SK-N-SH (cell line): ENCODE measurements around the gene HSD17B4. TPM values are rescaled to one million over a fixed set of nuclear protein-coding genes. Genes with fewer than 3 reads are reported as not detected.

Experiments
- CTCF ChIA-PET: fragments of 300-600, 350-600 bp; formaldehyde crosslinking; extraction: SDS; loops from one replicate; lab custom pipeline; 2021; lab: Yijun Ruan, JAX
- POLR2A ChIA-PET: fragments of 350-600 bp; sonication (Branson Sonifier 250); formaldehyde crosslinking; extraction: SDS; loops from one replicate; lab custom pipeline; 2020; ENCODE audit warnings: antibody characterized with exemption, inconsistent platforms; lab: Yijun Ruan, JAX
- DNase-seq: peaks from one replicate; pipeline ENCODE4 v3.0.0; 2012
- H2AFZ ChIP-seq: fragments of 200-600 bp; sonication (generic); 2 replicates; pipeline ENCODE4 v1.8.1; 2016; ENCODE audit warnings: antibody characterized with exemption, mild to moderate bottlenecking, low read depth
- H3F3A ChIP-seq: fragments of 200-600 bp; sonication (generic); replicated peaks from 2 replicates; pipeline ENCODE3; 2016; ENCODE audit warnings: antibody characterized with exemption, mild to moderate bottlenecking; ENCODE audit not compliant: insufficient read depth
- H3K27ac ChIP-seq, 2 experiments: fragments of 200-500 bp in 1 of 2; fragments of 200-600 bp in 1 of 2; sonication (Bioruptor generic) in 1 of 2; sonication (generic), shearing (Covaris generic) in 1 of 2; 2 replicates each; pipeline versions ENCODE4 v1.5.1 to v1.6.1; 2014 to 2016; ENCODE audit warnings: low read depth in 2 of 2, inconsistent platforms in 1 of 2, low read length in 1 of 2, mild to moderate bottlenecking in 1 of 2, mixed read lengths in 1 of 2
- H3K27me3 ChIP-seq: fragments of 200-600 bp; sonication (generic), shearing (Covaris generic); 2 replicates; pipeline ENCODE4 v1.6.1; 2016; ENCODE audit warnings: mixed run types; ENCODE audit not compliant: insufficient read depth
- H3K36me3 ChIP-seq, 2 experiments: fragments of 200-500 bp in 1 of 2; fragments of 200-600 bp in 1 of 2; sonication (Bioruptor generic) in 1 of 2; sonication (generic) in 1 of 2; replicated peaks in 1 of 2; 2 replicates each; pipeline versions ENCODE3 to v1.5.1; 2014 to 2016; ENCODE audit warnings: low read length in 1 of 2, mild to moderate bottlenecking in 1 of 2; ENCODE audit not compliant: insufficient read depth in 2 of 2, control insufficient read depth in 1 of 2
- H3K4me1 ChIP-seq, 2 experiments: fragments of 200-500 bp in 1 of 2; fragments of 200-600 bp in 1 of 2; sonication (Bioruptor generic) in 1 of 2; sonication (generic), shearing (Covaris generic) in 1 of 2; 2 replicates each; pipeline versions ENCODE4 v1.5.1 to v1.6.1; 2014 to 2016; ENCODE audit warnings: low read depth in 1 of 2, low read length in 1 of 2, mixed run types in 1 of 2; ENCODE audit not compliant: insufficient read depth in 2 of 2, control insufficient read depth in 1 of 2
- H3K4me2 ChIP-seq: fragments of 200-600 bp; sonication (generic), shearing (Covaris generic); 2 replicates; pipeline ENCODE4 v1.6.1; 2017; ENCODE audit warnings: mixed run types
- H3K4me3 ChIP-seq, 2 experiments: fragments of 200-500 bp in 1 of 2; fragments of 200-600 bp in 1 of 2; sonication (Bioruptor generic) in 1 of 2; sonication (generic), shearing (Covaris generic) in 1 of 2; 2 replicates each; pipeline versions ENCODE4 v1.5.1 to v1.8.1; 2014 to 2016; ENCODE audit warnings: low read depth in 2 of 2, inconsistent platforms in 1 of 2, low read length in 1 of 2, mild to moderate bottlenecking in 1 of 2, mixed read lengths in 1 of 2, moderate library complexity in 1 of 2
- H3K79me2 ChIP-seq: fragments of 200-600 bp; sonication (generic); 2 replicates; pipeline ENCODE4 v1.8.1; 2017; ENCODE audit warnings: mild to moderate bottlenecking; ENCODE audit not compliant: insufficient read depth
- H3K9ac ChIP-seq: fragments of 200-600 bp; sonication (generic); 2 replicates; pipeline ENCODE4 v1.6.1; 2017; ENCODE audit warnings: mixed run types
- H3K9me2 ChIP-seq: fragments of 200-600 bp; sonication (generic); 2 replicates; pipeline ENCODE4 v1.6.1; 2017; ENCODE audit warnings: mixed run types
- H3K9me3 ChIP-seq: fragments of 200-600 bp; sonication (generic); 2 replicates; pipeline ENCODE4 v1.6.1; 2017; ENCODE audit warnings: mixed run types, mild to moderate bottlenecking, moderate library complexity
- H4K20me1 ChIP-seq: fragments of 200-600 bp; sonication (generic); 2 replicates; pipeline ENCODE4 v1.6.1; 2017; ENCODE audit warnings: mild to moderate bottlenecking, mixed run types; ENCODE audit not compliant: insufficient read depth
- CHD2 ChIP-seq: fragments of 150-350 bp; IDR thresholded peaks from 2 replicates; pipeline ENCODE4 v1.6.1; 2018; ENCODE audit warnings: low read length; ENCODE audit not compliant: partially characterized antibody
- CTCF ChIP-seq: fragments of 200-600 bp; sonication (generic); IDR thresholded peaks from 2 replicates; pipeline ENCODE4 v1.6.1; 2017; ENCODE audit warnings: antibody characterized with exemption, mild to moderate bottlenecking, moderate library complexity
- EP300 ChIP-seq, 2 experiments: IDR thresholded peaks; 2 replicates each; pipeline versions ENCODE4 v1.4.0 to v1.6.1; 2012; ENCODE audit warnings: borderline replicate concordance in 1 of 2, low read depth in 1 of 2, low read length in 1 of 2
- EZH2phosphoT487 ChIP-seq: fragments of 200-600 bp; sonication (generic); IDR thresholded peaks from 2 replicates; pipeline ENCODE4 v1.6.1; 2017; ENCODE audit warnings: low read depth, mixed run types, mild to moderate bottlenecking, antibody characterized with exemption, moderate library complexity, borderline replicate concordance
- FOSL2 ChIP-seq: IDR thresholded peaks from 2 replicates; pipeline ENCODE4 v1.4.0; 2012; ENCODE audit warnings: low read depth, mild to moderate bottlenecking, moderate library complexity, borderline replicate concordance
- FOXJ3 ChIP-seq: sonication (generic); formaldehyde crosslinking; IDR thresholded peaks from 2 replicates; pipeline ENCODE4 v1.5.1; 2020; ENCODE audit warnings: mild to moderate bottlenecking, missing genetic modification reagents
- GATA2 ChIP-seq: sonication (generic); formaldehyde crosslinking; IDR thresholded peaks from 2 replicates; pipeline ENCODE4 v1.5.0; 2020; ENCODE audit warnings: mild to moderate bottlenecking, missing genetic modification reagents
- MAX ChIP-seq: IDR thresholded peaks from 2 replicates; pipeline ENCODE4 v1.4.0; 2012; ENCODE audit warnings: low read depth
- MXI1 ChIP-seq: IDR thresholded peaks from 2 replicates; pipeline ENCODE4 v1.6.1; 2012; ENCODE audit warnings: mild to moderate bottlenecking, low read depth, low read length, improper control_type of control experiment
- NFIC ChIP-seq: IDR thresholded peaks from 2 replicates; pipeline ENCODE4 v1.4.0; 2012; ENCODE audit warnings: borderline replicate concordance
- PBX3 ChIP-seq: IDR thresholded peaks from 2 replicates; pipeline ENCODE4; 2012
- POLR2AphosphoS5 ChIP-seq: IDR thresholded peaks from 2 replicates; pipeline ENCODE4 v1.6.1; 2012; ENCODE audit warnings: low read depth, low read length
- RAD21 ChIP-seq: IDR thresholded peaks from 2 replicates; pipeline ENCODE4 v1.6.1; 2012; ENCODE audit warnings: mild to moderate bottlenecking, low read length
- RFX5 ChIP-seq: IDR thresholded peaks from 2 replicates; pipeline ENCODE4 v1.6.1; 2012; ENCODE audit warnings: mild to moderate bottlenecking, improper control_type of control experiment, low read length
- SMC3 ChIP-seq: IDR thresholded peaks from 2 replicates; pipeline ENCODE4 v1.6.1; 2012; ENCODE audit warnings: low read depth, low read length, improper control_type of control experiment
- TCF12 ChIP-seq: IDR thresholded peaks from 2 replicates; pipeline ENCODE4 v1.4.0; 2012
- TEAD4 ChIP-seq: IDR thresholded peaks from 2 replicates; pipeline ENCODE4 v1.4.0; 2012; ENCODE audit warnings: mild to moderate bottlenecking, borderline replicate concordance; ENCODE audit not compliant: insufficient read depth
- USF2 ChIP-seq: fragments of 150-350 bp; IDR thresholded peaks from 2 replicates; pipeline ENCODE4 v1.6.1; 2017; ENCODE audit warnings: antibody characterized with exemption, low read length, low read depth, borderline replicate concordance
- YY1 ChIP-seq: IDR thresholded peaks from 2 replicates; pipeline ENCODE4 v1.4.0; 2012; ENCODE audit warnings: low read depth, mild to moderate bottlenecking
- ZBTB33 ChIP-seq: IDR thresholded peaks from 2 replicates; pipeline ENCODE4 v1.4.0; 2012; ENCODE audit warnings: low read depth, borderline replicate concordance
- WGBS: methylation state at CpG from one replicate; pipeline ENCODE4 v1.1.6; 2017; ENCODE audit warnings: low lambda C conversion rate; 5-methylcytosine and 5-hydroxymethylcytosine counted together
- polyA plus RNA-seq, 3 experiments: library from polyadenylated mRNA; depleted of rRNA; stranded (reverse); fragments of >200 nt; gene quantifications; 2 replicates each; pipeline ENCODE4 v1.2.3, GENCODE V29; 2012

The HSD17B4 gene
- polyA plus RNA-seq, 1 of the 3 experiments (the other 2 are of a cell fraction): 119 TPM

- Histone ChIP-seq H3K9me2 (no peaks in the 10 kb centered on the region), H3K27me3 (no peaks in the 10 kb centered on the region), H3K9me3 (no peaks in the 10 kb centered on the region), H3K9ac (no peak overlapping the region)
- POLR2A ChIA-PET: interaction anchor here (0.6 kb wide), 1 partner anchor 29 kb away, joined by 4 read pairs; no protein-coding TSS in a partner anchor
- no peak for DNase-seq
- WGBS: 89% methylated on average over 1 of the region's 1 CpG
- TF ChIP-seq FOSL2: 0 out of 2 replicates have a peak, but pooled peaks have one; percentile 12
- no peak for TF ChIP-seq MAX
- TF ChIP-seq PBX3: 0 out of 2 replicates have a peak, but pooled peaks have one; percentile 7
- TF ChIP-seq, all 33 proteins: peak for 2
- Histone ChIP-seq H4K20me1 (no peaks in the 10 kb centered on the region), H3K79me2 (no peaks in the 10 kb centered on the region), H3F3A (peaks cover 9% of the 10 kb centered on the region), H3K4me2 (no peak overlapping the region), H3K4me1 (peaks cover 0 to 5% of the 10 kb centered on the region in 2 experiments; a peak in 1 of 4 replicates), H3K27ac (no peak overlapping the region), H2AFZ (no peak overlapping the region), H3K4me3 (no peak overlapping the region), H3K36me3 (peaks cover 44 to 53% of the 10 kb centered on the region in 2 experiments)
- CTCF ChIA-PET: no interaction called here
Observed at GRCh38 chr5:119527351-119527750, 75.1 kb downstream of the HSD17B4 start.

- CTCF ChIA-PET: no interaction called here
- 86% methylated on average over 2 of the region's 2 CpGs for WGBS
- H3K9me3 ChIP-seq: no peaks in the 10 kb centered on the region
- peaks cover 0 to 5% of the 10 kb centered on the region in 2 experiments; a peak in 1 of 4 replicates for H3K4me1 ChIP-seq
- no peak for DNase-seq
- H3K9me2 ChIP-seq: no peaks in the 10 kb centered on the region
- H3K27ac ChIP-seq: no peak overlapping the region
- H3K4me2 ChIP-seq: no peak overlapping the region
- H2AFZ ChIP-seq: no peak overlapping the region
- H3F3A ChIP-seq: peaks cover 9% of the 10 kb centered on the region
- H3K79me2 ChIP-seq: no peaks in the 10 kb centered on the region
- no peaks in the 10 kb centered on the region for H3K27me3 ChIP-seq
- POLR2A ChIA-PET: no interaction called here
- H3K36me3 ChIP-seq: peaks cover 51 to 69% of the 10 kb centered on the region in 2 experiments
- H3K9ac ChIP-seq: no peak overlapping the region
- no peak overlapping the region for H3K4me3 ChIP-seq
- H4K20me1 ChIP-seq: no peaks in the 10 kb centered on the region
- TF ChIP-seq GATA2 (CRISPR knock-in tag): no peak
- TF ChIP-seq TEAD4: no peak
- no peak for TF ChIP-seq FOXJ3 (CRISPR knock-in tag)
- no peak for TF ChIP-seq FOSL2
- no peak for TF ChIP-seq YY1
- TF ChIP-seq EP300 (IDR thresholded peaks at IDR 0.05; ENCODE audit: borderline replicate concordance in 1 of 2, low read depth in 1 of 2, low read length in 1 of 2): no peak
- TF ChIP-seq USF2: no peak
- no peak for TF ChIP-seq NFIC
- no peak for TF ChIP-seq CTCF
- TF ChIP-seq SMC3: no peak
- no peak for TF ChIP-seq PBX3
- no peak for TF ChIP-seq EZH2phosphoT487
- no peak for TF ChIP-seq RAD21
- no peak for TF ChIP-seq MXI1
- TF ChIP-seq RFX5: no peak
- no peak for TF ChIP-seq ZBTB33
- no peak for TF ChIP-seq CHD2
- no peak for TF ChIP-seq TCF12
- no peak for TF ChIP-seq POLR2AphosphoS5
Observed at GRCh38 chr5:119529811-119530210, 77.5 kb downstream of the HSD17B4 start.
